Measurements from ENCODE around the gene CELF2.

Gene CELF2

DNA sequence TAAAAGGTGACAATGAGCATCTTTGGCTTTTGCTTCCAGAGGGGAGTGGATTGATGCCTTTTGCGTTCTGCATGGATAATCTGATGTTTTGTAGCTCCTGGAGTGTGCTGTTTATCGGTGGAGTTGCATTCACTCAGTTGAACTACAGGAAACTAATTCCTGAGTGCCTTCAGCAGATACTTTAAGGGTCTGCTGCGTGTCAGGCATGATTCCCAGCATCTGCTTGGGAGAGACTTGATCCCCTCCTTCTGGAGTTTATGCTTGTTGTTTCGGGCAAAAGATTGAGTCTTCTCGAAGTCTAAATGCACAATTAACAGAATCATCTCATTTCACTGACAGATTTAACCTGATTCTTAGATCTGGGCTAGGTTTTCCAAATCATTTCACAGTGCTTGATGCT is 46.2 kb downstream of the CELF2 start:
- peak; percentile 28 for DNase-seq

DNA sequence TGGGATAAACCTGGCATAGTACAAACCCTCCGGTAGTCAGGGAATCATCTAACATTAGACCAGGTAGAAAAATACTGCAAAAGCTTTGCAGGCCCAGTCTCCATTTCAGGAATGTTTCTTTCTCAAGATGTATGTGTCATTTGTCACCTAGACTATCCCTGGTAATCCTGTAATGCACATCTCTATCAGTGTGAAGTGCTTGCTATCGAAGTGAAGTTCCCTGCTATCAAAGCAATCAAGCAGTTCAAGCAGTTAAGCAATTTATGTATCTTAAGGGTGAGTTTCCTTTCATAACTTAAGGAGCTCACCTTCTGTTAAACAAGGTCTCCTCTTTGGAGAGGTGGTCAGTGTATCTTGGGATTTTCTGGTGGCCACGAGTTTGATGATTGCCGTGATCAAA is 47.2 kb downstream of the CELF2 start:
- DNase-seq: no peak

DNA sequence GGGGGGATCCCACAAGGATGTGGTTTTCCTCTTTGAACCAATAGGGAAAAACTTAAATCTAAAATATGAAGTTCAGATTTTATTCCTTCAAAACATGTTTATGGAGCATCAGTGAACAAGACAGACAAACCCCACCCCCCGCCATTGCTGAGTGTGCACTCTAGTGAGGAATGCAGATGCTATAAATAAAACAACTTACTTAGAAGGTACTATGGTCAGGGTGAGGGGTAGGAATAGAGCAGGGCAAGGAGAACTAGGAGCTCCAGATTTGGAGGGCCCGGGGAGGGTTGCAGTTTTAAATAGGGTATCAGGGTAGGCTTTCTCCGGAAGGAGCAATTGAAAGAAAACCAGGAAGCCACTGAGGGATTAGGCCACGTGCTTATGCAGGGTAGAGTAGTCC is 47.9 kb downstream of the CELF2 start:
- no peak for DNase-seq

DNA sequence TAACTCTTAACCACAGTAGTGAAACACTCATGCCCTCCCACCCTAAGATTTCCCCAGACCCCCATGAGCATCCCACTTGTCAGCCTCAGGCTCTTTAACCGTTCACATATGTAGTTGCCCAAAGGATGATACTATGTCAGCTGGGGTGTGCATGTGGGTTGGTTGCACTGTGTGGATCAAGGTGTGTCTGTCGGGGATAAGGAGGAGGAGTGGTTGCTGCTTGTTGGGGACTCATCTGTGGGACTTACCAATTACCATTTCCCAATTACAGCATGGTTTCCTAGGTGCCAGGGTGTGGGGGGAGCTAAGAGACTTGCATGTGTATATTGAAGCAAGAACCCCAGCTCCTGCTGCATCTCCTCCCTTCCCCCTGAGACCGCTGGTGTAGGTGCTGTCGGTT is 48.8 kb downstream of the CELF2 start:
- DNase-seq: no peak

DNA sequence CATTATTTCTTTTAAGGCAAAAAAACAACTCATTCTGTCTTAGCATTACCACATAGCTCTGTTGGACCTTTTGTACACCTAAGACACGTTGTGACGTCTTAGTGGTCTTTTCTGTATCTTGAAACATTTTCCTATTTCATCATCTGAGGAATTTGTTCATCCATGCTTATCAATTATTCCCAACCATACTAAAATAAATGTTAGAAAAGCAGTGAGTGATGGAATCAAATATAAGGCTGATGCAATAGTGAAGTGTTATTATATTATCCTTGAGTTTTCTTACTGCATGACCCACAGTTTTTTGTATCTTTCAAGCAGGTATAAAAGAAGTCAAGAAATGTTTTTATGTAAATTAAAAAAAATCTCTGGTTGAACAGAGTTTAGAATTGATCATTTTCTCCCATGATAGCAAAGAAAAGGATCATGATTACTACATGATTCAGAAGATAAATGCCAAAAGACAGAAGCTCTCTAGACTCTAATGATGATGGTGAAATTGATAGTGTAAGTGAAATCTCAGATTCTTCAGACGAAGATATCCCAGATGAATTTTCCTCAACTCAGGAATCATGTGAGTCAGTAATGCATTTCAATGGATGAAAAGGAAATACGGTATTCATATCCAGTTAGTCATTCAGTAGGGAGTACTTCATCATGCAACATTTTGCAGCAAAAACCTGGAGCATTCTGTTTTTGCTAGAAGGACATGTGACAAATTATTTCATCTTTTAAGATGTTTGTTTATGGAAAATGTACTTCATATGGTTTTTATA is 51.4 kb downstream of the CELF2 start:
- DNase-seq: no peak

DNA sequence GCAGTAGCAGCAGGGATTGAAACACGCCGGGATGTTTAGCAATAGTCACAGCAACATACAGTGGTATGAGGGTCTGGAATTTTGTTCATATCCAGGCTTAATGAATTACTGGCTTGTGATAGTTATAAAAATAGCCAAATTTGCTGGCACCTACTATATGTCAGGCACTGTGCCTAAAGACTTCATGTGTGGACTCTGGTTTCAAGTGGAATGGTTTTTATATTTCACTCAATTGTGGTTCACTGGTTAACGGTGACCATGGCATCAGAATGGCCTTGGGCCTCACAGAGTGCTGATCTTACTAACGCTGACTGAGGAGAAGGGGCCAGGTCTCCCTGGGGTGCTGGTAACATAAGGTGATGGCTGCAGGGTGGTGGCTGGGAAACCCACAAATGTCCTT is 55.7 kb downstream of the CELF2 start:
- no peak for DNase-seq

DNA sequence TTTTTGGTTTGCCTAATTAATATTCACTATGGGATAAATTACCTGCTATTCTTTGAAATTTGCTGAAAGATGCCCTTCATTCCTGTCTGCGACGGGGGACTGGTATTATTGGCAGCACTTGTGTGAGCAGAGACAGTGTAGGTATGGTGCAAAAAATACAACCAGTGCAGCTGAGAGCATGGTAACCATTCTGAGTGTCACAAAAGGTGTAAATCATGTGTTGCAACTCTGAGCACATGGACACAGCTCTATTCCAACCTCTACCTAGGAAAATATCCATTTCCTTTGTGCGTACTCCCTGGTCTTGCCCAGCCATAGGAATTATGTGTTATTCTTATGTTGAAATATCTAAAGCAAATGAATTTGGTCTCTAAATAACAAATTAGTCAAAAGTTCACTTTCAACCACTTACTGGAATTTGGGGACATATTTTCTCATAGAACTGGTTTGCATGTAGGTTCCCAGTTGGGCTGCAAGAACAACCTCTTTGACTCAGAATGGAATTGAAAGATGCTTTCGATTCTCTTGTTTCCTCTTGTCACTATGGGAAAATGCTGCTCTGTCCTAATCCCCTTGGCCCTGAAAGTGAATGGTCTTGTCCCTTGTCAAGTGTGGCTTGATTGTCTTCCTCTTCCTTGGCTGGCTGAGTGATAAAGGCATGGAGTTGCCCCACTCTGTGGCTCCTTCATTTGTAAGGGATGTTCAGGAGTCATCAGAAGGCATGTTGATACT is 57.0 kb downstream of the CELF2 start:
- no peak for DNase-seq

DNA sequence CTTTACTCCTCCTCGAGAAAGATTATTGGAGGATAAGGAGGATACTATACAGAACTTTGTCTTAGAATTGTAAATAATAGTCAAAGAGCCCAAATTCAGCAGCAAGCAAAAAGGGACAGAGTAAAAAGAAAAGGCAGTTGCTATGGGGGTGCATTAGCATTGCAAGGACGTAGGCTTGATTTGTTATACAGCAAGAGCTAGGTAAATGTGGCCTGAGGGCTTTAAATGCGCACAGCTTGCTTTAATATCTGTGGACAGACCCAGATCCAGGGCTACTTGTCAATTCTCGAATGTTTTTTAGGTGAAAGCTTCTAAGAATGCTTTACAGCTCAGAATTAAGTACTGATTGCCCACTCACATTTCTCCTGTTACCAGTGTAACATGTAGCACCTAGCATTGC is 58.5 kb downstream of the CELF2 start:
- DNase-seq: no peak

DNA sequence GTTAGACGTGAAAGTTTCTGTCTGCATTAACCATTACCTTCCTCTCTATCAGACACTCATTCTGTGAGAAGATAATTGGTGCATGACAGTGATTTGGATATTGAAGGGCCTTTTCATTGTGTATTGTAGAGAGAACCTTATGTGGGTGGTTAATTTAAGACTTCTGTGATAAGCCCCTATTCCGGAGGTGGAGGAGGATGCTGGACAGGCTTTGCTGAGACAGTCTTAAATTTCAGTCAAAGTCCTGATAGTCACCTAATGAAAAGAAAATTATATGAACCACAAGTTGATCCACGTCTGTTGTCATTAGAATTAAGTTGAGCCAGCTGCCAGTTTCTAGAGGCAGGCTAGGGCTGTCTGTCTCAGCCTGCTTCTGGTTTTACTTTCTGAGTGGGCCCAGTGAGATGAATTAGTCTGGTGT is 62.9 kb downstream of the CELF2 start:
- no peak for DNase-seq

DNA sequence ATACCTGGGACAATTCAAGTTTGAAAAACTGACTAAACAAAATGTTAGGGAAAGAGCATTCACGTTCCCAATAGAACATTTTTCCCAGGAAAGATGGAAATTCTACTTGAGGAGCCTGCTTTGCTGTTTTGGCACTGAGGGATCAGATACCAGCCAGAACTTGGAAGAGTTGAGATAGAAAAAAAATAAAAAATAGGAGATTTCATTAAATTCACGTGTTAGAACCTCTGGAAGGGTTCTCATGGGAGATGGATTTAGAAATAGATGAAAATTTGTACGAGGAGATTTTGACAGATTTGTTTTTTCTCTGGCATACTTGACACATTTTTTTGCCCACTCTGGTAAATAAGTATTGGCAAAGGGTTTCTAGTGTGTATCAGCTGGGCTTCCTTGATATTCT is 63.7 kb downstream of the CELF2 start:
- no peak for DNase-seq

DNA sequence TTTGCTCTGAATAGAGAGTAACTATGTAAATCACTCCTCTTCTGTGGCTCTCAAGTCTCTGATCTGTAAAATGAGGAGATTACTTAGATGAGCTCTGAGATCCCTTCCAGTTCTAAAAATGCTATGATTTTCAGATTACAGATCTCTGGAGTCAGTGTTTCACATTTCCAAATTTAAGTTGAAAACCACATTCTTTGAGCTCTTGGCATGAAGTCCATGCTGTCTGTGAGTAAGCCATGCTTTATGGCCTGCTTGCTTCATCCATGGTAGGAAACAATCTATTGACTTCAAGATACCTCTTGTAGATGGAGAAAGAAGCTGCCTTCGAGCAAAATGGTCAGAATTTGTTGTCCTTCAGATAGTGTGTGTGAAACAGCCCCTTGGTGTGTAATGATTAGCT is 64.9 kb downstream of the CELF2 start:
- no peak for DNase-seq

DNA sequence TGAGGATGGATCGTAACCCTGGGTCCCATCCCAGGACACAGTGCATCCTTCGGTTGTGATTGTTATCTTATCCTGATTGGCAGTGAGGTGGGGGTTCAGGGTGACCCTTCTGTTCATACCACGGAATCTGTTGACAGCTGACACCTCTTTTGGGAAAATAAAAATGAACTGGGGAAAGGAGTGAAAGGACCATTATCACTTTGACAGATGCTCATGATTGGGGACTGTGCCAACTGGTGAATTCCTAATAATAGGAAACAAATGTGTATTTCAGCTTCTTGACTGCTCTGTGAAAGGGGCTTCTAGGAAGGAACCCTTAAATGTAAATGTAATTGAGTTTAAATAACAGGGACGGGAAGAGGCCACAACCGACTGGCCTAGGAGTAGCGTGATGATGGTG is 65.4 kb downstream of the CELF2 start:
- no peak for DNase-seq

DNA sequence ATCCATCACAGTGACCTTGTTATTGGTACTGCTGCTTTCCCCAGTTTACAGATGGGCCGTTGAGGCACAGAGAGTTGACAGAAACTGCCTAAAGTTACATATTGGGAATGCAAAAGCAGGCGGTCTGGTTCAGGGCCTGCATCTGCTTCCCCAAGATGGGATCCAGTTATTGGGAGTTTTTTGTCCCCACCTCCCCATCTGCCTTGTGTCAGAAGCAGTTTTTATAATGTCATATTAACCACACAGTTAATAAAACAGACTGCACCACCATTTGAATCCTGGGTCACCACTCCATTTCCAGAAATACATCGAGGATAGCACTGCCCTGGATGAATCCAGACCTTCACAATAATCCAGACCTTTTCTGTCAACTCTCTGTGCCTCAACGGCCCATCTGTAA is 67.9 kb downstream of the CELF2 start:
- no peak for DNase-seq

DNA sequence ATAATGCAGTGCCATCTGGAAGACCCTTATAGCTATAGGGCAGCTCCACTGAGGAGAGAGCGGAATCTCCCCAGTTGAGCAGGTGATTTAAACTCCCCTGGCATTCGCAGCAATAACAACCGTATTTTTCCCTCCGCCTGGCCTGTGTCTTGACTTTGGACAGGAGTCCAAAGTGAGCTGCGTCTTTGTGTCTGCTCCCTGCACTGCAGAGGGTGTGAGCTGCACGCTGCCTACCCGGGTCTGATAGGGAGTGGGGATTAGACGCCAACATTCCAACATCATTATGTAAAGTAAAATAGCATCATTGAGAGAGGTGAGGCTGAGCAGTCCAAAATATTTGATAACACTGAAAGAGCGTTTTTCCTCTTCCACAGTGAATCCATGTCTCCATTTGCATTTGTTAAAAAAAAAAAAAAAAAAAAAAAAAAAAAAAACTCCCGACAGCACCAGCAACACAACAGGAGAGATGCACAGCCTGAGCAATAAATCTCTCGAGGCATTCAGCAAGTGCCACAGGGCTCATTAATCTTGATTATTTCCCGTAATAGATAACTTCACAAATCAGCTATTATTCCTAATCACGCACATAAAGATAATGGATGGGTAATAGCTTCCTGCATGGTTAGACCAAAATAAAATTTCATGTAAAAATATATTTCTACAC is 68.6 kb downstream of the CELF2 start:
- DNase-seq: no peak

DNA sequence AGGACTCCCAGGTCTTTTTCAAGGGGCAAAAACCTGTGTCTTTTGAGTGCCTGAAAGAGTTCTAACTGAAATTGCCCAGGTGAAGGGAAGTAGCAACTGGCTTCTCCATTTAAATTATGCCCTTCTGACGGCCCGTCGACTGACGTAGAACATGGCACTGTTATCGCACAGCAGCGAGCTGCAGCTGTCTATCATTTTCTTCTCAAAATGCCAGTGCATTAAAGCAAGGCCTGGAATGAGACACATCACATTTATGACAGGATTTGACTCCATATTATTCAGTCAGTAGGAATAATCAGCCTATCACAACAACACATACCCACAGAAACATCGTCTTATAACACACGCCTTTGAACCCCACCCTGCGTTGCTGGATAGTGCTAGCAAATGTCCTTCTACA is 69.7 kb downstream of the CELF2 start:
- no peak for DNase-seq

DNA sequence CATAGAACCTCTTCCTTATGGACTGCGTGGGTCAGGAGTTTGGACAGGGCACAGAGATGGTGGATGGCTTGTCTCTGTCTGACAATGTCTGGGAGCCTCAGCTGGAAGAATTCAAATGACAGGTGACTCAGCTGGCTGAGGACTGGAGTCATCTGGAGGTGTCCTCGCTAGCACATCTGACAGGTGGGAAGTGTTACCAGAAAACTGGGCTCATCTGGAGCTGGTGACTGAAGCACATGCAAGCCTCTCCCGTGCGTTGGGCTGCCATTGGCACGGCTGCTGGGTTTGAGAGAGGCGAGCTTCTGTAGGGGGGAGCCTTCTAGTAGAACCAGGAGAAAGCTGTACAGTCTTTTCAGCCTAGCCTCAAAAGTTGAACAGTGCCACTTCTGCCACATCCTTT is 71.0 kb downstream of the CELF2 start:
- no peak for DNase-seq

DNA sequence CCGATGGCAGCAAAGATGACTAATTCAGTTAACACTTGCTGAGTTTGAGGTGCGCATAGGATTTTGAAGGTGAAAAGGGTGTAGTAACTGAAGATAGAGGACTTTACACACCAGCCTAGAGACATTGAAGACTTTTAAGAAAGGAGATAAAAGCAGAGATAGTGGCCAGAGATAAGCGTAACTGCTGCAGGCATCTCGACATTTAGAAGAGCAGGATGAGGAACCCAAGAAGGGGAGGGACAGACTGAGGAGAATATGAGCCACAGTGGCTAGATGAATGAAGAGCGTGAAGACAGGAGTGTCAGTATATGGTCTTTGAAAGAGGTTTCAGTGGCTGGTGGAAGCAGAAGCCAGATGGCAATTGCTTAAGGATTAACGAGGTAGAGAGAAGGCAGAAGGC is 71.6 kb downstream of the CELF2 start:
- no peak for DNase-seq

DNA sequence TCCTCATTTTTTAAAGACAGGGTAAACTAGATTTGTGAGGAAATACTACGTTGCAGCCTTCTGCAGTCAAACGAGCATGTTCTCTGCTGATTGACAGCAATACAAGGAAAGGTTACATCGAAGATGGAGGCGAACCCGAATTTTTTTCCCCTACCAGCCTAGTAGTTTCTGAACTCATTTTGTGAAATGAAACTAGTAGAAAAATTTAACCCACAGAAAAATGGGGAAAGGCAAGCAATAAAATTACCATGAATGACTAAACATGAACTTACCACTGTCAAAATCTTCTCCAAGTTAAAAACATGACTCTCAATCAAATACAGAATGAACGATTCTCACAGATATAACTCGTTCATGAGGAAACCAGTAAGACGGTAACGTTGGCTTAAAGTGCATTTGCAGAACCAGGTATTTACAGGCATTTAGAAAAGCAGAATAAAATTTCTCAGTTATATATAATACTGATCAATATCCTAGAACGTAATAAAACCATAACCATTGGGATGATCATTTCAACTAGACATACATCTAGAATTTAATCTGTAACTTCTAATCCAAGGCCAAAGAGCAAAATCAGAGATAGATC is 73.9 kb downstream of the CELF2 start:
- DNase-seq: no peak

DNA sequence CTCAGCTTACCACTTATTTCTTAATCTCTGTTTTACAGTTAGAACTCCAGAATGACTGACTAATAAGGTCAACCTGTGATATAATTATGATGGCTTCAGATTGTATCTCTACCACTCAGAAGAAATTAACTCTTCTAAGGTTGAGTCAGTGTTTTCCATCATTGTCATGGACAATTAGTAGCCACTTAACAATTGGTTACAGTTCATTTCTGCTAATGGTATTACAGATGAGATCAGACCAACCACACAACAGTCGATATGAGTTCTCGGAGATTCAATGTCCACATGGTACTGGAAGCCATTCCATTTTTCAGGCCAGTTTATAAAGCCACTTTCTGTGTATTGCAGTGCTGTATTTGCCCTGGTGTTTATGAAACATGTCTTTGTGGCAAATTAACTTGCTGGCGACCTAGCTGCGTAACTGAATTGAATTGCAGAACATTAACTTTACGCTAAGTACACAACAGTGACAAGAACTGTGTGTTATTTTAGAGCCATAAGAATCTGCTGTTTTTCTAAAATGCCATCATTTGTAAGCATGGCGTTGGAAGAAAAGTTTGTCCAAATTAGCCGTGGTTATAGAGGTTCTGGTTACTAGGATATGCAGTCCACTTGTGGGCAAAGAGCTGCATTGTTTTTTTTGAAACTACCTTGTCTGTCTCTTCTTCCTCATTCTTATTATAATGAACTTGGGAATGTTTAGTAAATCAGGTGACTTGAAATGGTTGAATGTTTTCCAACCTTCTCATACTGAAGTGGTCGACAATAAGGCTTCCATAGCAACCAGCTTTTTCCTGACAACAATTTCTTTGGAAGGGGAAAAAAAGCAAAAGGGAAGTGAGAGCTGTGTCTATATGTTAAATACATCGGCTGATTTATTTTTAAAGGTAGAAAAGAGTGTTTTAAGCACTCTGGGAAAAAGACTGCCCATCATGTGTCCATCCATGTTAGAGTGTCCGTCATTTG is 76.4 kb downstream of the CELF2 start:
- no peak for DNase-seq

DNA sequence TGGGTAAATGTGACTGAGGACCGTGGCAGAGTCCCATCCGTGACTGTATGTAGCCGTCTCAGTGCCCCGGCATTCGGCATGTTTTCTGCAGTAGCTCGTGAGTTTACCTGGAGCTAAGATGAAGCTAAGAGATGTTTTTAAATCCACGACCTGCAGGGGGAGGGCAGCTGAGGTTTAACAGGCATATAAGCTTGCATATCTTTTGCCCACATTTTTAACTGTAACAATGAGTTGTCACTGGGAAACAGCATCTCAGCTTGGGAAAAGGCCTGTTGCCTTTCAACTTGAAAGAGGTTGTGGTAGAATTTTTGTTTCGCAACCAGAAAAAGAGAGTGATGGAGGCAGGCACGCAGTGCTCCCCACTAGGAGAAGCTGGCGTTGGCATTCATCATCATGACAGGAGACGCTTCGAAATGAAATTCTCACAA is 77.7 kb downstream of the CELF2 start:
- DNase-seq: no peak

DNA sequence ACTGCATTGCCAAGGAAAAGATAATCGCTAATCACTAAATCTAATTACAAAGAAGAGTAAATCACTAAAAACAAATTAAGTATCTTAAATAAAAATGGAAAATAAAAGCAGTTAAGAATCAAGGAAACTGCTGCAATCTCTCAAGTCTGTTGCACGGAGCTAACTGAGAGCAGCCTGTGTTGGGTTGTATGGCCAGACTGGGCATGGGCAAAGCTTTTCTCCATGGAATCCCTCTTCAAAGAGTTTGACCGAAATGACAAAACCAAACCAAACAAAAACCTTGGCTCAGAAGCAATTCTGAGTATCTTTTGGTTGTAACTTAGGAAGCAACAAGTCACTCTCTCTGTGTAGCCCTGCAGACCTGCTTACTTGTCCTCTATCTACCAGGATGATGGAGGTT is 78.8 kb downstream of the CELF2 start:
- no peak for DNase-seq

DNA sequence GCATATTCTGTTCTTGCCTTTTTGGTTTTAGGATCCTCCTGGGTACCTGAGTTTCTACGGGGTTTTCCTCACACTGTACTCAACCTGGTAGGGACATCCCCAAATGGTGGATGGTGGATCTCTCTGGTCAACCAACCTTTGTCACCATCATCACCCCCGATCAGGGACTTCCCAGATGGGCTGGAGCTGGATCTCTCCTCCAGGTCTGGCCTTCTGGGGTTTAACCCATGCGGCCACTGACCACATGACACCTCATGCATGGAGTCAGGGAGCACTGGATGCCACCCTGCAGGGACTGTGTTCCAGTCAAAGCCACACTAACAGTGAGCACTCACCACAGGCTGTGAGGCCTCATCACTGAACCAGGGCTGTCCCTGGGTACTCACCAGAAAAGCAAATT is 80.0 kb downstream of the CELF2 start:
- DNase-seq: no peak

DNA sequence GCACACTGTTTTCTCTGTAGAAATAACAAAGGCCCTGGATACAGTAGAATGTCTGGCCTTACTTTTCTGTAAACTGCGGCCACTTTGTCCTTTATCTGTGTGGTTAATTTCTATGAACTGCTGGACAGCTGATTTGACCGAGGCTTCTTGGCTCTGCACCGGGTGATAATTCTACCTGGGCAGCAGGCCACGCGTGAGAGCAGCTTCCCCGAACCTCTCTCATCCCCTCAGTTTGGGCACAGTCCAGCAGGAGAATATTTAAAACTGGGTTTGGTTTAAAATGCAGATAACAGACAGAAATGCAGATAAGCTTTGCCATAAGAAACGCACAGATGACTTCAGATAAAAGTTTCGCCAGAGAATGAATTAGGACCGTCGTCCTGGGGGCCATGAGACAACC is 81.0 kb downstream of the CELF2 start:
- no peak for DNase-seq

Measured in eye (tissue), 1 donor.